Measurements from ENCODE around the gene SIGLEC7.

Gene SIGLEC7
- total RNA-seq: 0 to 0.15 reads per million in 2 donors

DNA sequence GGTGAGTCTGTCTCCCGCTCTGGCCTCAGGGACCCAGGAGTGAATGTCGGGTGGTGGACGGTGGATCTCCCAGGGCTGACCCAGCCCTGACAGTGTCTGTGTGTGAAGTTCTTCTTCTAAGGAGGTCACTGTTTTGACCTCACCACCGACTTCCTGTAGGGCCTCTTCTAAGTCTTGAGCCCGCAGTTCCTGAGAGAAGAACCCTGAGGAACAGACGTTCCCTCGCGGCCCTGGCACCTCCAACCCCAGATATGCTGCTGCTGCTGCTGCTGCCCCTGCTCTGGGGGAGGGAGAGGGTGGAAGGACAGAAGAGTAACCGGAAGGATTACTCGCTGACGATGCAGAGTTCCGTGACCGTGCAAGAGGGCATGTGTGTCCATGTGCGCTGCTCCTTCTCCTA lies at the start of gene SIGLEC7:
Gene SIGLEC7, plus strand, starts transcription at position 183 of the 400 bp plus-strand sequence. Its CDS starts 69 bp downstream, at position 252.
- no peak for DNase-seq

DNA sequence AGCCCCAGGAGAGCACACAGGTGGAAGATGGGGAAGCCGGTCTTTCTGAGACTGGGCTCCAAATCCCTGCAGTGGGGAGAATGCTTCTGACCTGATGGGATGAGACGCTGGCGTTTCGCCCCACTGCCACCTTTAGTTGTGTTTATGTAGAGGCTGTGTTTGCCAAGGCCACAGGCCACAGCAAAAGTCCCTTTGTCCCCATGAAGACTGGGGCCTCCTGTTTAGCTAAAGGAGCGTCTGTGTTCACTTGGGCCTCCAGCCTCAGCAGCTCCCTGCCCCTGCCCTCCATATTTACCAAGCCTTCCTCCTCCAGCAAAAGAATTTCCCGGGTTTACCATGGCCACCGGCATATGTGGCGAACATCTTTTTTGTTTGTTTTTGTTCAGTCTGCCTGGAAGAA lies 49.0 kb upstream of the SIGLEC7 start:
- no peak for DNase-seq

DNA sequence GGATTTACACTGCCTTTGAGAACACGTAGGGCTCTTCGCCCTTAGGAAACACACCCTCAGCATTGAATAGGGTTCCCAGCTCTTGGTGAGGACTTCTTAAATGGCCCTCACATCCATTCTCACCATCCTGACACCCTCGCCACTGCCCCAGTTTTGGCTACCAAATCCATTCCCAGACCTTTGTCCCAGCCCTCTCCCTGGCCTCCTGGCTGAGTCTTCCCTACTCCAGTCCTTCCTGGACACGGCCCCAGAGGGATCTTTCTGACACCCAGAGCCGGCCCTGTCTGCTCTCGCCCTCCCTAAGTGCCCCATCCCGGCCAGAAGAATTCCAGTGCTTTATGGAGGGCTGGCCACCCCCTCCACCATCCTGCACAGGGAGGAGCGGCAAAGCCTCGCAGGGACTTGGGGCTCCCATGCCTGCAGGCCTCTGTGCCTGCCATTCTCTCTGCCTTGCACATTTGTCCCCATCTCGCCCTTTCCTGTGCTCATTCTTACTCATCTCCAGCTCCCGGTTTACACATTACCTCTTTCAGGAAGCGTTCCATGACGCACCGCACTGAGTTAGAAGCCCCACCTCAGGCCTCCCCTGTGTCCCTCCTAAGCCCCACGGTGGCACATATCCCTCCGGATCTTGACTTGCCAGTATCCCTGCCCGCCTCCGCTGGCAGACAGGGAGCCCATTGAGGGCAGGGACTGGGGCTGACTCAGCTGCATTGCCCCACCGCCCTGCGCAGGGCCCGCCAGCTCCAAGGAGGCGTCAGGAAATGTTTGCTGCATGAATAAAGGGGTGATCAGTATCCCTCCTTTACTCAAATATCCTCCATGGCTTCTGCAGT lies 48.4 kb upstream of the SIGLEC7 start:
- DNase-seq: no peak

DNA sequence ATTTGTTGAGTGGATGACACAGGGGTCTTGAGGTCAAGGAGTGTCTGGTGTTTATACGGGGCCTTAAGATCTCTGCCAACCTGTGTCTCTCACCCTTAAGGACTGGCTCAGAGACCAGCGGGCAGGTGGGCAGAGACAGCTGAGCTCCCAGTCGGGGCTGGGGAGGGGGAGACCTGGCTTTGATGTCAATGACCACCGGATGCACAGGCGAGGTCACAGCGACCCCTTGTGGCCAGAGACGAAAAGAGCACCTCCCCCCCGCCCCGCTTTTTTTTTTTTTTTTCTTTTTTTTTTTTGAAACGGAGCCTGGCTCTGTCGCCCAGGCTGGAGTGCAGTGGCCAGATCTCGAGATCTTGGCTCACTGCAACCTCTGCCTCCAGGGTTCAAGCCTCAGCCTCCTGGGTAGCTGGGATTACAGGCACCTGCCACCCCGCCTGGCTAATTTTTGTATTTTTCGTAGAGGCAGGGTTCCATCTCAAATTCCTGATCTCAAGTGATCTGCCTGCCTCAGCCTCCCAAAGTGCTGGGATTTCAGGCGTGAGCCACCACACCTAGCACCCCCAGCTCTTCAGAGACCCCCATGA lies 47.3 kb upstream of the SIGLEC7 start:
- DNase-seq: no peak

DNA sequence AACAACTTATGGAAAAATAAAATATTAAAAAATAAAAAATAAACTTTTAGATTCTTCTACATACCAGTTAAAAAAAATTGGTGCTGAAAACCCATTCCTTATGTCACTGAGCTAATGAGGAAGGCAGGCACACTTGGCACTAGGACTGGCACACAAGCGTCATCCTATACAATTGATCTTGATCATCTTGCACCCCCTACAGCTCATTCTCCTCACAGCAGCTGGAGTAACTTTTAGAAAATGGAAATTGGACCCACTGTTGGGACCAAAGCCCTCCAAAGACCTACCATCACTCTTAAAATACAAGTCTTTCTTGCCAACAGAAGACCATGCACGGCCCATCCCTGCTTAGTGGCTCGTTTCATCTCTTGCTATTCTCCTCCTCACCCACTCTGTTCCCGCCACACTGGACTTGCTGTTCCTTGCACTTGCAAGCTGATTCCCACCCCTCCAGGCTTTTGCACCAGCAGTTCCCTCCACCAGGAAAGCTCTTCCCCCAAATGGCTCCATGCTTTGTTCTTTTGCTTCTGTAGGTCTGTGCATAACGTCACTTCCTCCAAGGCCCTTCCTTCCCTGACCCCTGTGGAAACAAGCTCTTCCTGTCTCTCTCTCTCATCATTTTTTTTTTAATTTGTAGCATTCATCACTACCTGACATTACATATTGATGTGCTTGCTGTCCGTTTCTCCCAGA lies 45.5 kb upstream of the SIGLEC7 start:
- DNase-seq: no peak

DNA sequence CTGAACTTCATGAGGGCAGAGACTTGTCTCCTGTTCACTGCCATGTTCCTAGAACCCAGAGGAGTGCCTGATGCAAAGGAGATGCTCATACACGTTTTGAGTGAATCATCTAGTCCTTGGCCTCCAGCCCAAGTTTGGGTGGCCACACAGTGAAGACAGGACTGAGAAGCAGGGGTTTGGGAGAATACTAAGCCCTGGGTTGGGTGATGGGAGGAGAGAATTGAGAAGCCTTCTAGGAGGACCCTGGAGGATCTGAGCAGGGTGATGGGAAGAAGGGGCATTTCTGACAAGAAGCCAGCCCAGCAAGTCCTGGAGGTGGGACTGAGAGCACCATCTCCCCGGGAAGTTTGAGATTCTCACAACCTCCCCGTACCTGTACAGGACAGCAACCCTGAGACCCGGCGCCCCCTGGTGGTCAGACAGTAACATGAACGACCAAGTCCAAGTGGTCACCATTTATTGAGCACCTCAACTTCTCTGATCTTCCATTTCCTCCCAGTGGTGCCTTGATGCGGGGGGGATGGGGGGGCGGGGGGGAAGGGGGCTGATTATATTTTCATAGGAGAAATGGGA lies 44.8 kb upstream of the SIGLEC7 start:
- DNase-seq: no peak

DNA sequence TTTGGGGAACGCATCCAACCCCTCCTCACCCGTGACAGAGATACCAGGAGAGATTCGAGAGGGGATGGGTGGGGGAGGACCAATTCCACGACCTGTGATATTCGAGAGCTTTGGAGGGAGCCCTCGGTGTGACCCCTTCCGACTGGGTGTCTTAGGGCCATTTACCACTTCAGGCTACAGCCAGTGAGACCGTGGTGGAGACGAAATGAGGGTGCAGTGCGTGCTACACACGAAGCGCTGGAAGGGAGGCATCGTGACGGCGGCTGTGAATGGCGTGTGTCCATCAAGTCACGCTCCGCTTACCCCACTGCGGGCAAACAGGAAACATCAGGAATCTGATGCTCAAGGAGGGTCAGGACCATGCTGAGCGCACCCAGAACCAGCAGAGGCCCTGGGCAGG lies 44.3 kb upstream of the SIGLEC7 start:
- DNase-seq: no peak

DNA sequence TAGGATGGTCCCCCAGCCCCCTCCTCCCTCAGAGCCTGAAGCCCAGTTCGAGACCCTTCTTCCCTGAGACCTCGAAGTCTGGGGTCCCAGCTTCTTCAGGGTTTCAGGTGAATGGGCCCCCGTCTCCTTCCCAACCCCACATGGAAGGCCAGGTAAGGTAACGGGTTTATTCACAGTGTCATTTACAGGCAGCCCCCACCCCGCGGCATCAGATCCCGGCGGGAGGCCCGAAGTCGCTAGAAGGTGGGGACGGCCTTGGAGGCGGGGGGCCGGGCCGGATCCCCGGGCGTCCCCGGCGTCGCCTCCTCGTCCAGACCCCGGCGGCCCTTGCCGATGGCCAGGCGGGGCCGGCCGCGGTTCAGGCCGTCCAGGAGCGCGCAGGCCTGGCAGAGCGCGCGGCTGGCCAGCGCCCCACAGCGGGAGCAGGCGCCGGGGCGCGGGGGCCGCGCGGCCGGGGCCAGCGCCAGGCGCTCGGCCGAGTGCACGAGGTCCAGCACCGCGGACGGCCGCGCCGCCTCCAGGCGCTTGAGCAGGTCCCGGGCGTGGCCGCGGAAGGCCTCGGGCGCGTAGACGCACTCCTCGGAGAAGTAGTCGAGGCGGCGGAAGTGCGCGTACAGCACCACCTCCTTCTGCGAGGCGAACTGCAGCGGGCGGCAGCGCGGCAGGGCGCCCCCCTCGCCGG lies 43.6 kb upstream of the SIGLEC7 start:
- DNase-seq: no peak

DNA sequence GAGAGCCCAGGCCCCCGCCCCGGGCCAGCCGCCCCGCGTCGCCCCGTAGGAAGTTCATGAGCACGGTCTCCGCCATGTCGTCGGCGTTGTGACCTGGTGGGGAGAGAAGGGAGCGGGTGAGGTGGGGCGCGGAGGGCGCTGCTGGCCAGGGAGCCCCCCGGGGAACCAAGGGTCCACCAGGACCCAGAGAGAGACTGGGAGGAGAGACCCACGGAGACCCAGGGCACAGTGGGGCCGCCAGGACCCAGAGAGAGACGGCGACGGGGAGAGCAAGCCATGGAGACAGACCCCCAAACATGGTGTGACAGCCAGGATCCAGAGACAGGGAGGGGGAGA lies 43.1 kb upstream of the SIGLEC7 start:
- DNase-seq: no peak

DNA sequence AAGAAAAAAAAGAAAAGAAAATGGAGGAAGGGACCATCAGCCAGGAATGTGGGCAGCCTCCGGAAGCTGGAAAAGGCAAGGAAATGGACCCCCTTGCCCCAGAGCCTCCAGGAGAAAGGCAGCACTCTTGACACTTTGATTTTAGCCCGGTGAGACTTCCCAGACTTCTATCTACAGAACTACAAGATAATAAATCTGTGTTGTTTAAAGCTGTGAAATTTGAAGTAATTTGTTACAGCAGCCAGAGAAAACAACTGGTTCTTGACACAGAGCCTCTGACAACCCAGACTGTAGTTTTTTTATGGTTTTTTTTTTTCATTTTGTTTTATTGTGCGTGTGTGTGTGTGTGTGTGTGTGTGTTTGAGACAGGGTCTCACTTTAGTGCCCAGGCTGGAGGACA lies 41.5 kb upstream of the SIGLEC7 start:
- DNase-seq: no peak

DNA sequence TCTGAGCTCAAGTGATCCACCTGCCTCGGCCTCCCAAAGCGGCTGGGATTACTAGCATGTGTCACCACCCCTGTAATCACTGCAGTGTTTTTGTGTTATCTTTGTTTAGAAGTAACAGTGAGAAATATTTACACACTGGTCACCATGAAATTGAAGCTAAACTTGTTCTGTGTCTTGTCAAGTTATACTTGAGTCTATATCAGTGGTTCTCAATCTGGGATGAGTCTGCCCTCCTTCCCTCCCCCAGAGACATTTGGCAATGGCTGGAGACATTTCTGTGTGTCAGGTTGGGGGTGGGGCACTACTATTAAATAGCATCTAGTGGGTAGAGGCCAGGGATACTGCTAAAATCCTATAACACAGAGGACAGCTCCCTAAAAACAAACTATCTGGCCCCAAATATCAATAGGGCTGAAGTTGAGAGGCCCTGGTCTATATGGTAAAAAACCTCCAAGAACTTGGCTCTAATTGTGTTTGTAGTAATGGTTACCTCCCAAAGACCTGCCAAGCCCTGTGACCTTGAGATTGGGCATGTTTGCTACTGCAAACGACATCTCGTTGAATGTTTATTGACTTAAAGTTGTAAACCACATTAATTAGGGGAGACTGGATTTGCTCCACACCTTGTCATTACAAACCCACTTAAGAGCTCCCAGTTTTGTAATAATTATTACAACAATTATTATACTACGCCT lies 40.8 kb upstream of the SIGLEC7 start:
- no peak for DNase-seq

DNA sequence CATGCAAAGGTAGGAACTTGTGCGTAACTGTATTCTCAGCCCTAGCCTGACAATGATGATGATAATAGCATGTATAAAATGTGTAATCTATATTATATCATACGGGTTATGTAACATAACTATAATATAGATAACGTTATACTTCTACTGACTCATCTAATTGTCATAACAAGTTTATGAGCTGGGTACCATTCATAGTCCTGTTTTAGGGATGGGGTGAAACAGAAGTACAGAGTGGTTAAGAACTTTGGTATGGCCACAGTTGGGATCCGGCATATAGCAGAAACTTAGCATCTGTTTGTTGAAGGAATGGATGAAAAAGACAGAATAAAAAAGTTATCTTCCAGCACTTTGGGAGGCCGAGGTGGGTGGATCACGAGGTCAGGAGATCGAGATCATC lies 39.1 kb upstream of the SIGLEC7 start:
- no peak for DNase-seq

DNA sequence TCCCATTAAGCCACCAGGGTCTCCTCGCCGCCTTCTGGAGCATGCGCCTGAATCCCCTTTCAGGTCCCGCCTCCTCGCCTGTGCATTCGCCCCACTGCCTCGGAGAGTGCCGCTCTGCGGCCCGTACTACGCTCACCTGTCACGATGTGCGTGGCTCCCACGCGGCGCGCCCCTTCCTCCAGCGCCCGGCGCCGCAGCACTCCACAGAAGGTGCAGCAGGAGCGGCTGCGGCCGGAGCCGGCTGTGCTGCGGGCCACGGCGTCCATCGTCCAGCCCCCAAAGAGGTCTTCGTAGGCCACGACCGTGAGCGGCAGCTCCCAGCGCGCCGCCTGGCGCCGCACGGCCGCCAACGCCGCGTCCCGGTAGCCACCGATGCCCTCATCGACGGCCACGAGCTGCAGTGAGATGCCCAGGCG lies 38.2 kb upstream of the SIGLEC7 start:
- DNase-seq: no peak

DNA sequence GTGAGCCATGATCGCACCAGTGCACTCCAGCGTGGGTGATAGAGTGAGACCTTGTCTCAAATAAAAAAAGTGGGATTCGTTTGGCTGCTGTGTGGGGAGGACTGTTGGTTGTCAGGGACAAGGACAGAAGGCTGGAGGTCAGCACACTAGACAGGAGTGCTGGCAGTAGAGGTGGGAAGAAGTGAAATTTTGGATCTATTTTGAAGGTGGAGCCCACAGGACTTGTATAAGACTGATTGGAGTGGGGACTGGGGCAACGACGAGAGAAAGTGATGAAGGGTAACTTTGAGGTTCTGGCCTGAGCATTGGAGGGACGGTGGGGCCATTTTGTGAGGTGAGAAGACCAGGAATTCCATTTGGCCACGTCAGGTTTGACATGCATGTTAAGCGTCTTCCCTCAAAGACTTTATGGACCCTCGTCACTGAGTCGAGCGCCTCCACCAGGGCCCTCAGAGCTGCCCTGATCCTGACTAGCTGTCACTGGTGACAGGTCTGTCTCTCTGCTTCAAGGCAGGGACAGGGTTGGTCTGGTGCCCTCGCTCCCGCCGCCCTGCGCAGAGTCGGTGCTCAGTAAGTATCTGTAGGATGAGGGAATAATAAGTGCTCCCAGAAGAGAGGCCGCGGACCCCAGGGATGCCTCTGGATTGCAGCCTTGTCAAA lies 34.6 kb upstream of the SIGLEC7 start:
- DNase-seq: no peak

DNA sequence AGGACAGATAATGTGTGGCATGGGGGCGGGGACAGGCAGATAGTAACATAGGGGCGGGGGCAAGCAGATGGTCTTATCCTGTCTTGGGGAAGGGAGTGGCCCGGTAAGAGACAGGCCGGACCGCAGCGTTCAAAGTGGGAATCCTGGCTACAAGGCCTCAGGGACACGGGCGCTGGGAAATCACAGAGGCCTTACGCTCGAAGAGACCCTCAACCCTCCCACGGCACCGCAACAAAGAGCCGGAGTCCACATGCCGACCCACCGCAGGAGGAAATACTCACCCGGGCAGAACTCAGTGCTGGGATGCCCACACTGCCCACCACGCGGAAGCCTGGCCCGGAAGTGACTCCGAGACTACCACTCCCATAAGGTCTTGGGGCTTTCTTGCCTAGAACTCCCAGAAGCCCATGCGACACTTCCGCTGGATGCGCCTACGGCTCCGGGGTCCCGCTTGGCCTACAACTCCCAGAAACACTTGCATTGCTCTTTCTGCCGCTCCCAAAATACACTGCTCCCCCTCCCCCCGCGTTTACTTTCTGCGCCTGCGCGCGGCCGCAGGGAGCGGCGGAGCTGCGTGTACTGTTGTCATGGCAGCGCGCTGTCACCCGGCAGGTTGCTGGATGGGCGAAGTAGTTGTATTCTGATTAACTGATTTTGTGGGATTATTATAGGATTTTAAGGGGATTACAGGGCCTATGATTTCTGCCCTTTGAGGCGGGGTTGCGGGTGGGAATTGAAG lies 33.9 kb upstream of the SIGLEC7 start, which contains the start of gene CTU1:
Gene CTU1, minus strand, starts transcription at position 344 of the 739 bp plus-strand sequence. CDS start 3,840 bp downstream, outside the sequence.
- DNase-seq: peak; percentile 94

DNA sequence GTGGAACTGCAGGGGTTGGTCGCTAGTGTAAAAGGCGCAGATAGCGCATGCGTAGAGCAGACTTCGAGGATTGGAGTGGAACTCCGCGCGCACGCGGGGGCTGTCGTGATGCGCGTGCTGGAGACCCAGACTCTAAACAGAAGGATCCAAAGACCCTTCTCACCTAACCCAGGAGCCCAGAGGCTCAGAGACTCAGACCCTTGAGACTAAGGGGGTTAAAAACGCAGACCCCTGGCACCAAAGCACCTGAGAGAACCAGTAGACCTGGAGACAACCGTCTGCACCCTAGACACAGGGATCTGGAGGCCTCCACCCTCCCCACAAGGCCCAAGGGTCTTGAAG lies 33.3 kb upstream of the SIGLEC7 start:
- no peak for DNase-seq

DNA sequence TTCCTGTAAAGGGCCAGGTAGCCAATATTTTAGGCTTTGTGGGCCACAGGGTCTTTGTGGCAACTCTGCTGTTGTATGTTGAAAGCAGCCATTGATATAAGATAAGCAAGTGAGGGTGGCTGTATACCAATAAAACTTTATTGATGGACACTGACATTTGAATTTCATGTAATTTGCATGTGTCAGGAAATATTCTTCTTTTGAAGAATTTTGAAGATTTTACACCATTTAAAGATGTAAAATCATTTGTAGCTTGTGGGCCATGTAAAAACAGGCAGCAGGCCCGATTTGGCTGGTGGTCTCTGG lies 31.5 kb upstream of the SIGLEC7 start:
- no peak for DNase-seq

DNA sequence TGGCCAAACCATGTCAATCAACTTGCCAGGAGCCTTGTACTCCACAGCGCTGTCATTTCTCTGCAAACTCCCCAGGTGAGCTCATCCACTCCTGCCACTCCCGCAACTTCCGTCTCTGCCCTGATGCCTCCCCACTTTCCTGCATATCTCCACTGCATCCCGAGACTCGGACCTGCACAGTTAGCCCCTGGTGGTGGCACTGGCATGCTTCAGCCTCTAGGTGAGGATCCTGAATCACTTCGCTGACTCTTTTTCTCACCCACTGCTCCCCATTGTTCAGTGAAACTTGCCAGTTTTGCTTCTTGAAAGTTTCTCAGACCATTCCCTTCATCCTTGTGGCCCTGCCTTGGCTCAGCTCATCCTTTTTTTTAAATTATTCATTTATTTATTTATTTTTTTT lies 30.5 kb upstream of the SIGLEC7 start:
- no peak for DNase-seq

DNA sequence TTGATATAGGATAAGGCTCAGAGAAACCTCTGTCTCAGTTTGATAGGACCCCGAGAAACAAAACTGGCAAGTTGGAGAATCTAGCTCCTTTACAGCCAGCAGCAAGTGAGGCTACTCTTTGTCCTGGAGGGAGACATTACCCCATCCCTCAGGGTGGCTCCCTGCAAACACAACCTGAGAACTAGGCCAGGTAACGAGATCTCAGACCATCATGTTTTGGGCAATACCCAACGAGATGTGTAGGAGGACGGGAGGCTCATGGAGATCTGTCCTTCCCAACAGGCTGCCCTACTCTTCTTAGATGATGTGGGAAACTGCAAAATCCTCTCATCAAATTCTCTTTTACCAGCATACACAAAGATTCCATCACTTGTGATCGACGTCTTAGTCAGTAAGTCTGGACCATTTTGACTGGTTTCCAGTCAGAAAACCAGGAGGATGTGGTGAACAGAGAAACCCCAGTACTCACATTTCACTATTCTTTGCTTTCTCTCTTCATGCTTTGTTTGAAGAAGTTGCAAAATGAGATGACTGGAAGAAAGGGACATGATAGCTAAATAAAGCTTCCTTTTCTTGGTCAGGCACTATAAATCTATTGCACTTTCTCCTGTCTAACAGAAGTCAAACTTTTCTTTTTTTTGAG lies 27.9 kb upstream of the SIGLEC7 start:
- DNase-seq: no peak

DNA sequence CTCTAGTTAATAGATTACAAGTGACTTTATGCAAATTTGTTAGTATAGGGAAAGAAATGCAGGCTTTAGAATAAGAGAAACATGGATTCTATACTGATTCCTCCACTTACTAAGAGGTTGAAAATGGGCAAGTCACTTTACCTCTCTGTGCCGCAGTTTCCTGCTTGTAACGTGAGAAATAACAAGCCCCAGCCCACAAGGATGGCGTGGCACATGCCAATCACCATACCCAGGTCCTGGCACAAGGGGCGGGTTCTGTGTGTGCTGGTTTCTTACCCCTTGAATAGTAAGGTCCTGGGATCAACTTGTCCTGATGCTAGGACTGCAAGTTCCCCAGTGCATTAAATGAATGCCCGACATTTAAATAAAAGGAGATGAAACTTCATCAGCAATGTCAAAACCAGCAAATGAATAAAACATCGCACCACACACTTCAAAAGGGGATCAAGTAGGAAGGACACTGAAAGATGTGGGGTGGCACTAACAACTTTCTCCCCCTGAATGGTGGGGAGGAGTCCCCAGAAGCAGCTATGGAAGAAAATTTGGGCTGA lies 25.3 kb upstream of the SIGLEC7 start:
- no peak for DNase-seq

DNA sequence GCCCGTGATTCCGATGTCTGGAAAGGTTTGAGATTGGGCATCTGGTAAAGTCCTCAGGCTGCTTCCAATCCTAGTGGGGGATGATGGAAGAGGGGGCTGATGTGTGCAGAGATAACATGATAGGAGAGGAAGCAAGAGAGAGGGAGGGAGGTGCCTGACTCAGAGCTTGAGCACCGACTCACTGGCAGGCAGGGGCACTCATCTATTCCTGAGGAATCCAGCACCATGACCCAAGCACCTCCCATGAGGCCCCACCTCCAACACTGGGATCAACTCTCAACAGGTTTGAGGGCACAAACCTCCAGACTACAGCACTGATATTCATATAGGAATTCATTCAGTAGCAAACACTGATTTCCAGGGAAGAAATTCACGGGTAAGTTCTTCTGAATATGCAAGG lies 23.0 kb upstream of the SIGLEC7 start:
- no peak for DNase-seq
